Measurements from ENCODE around the gene RBM47. TPM values are rescaled to one million over a fixed set of nuclear protein-coding genes. Genes with fewer than 3 reads are reported as not detected.

The RBM47 gene
- 0.12 to 0.26 TPM (median 0.12 TPM) in 3 replicates for total RNA-seq
- long read RNA-seq = 0 reads

- no peaks in the 10 kb centered on the region for H3K9me3 Mint-ChIP-seq (ENCODE audit: low read depth)
Measured at GRCh38 chr4:40629401-40630334, at the start of gene RBM47. Gene RBM47, minus strand, starts transcription at chr4:40629864. Its CDS starts 190,971 bp downstream, at chr4:40438893.

GRCh38 chr4:40678421-40678820, 48.8 kb upstream of the RBM47 start:
- no peak overlapping the region for H3K4me3 Mint-ChIP-seq (ENCODE audit: unreplicated experiment)
- H3K9me3 Mint-ChIP-seq (ENCODE audit: low read depth) = no peaks in the 10 kb centered on the region
- no peak for DNase-seq (ENCODE audit: low spot score)
- H3K27me3 Mint-ChIP-seq (ENCODE audit: low read depth) = no peaks in the 10 kb centered on the region
- H3K36me3 Mint-ChIP-seq (ENCODE audit: low read depth) = no peaks in the 10 kb centered on the region
- peaks cover under 1% of the 10 kb centered on the region for H3K4me1 Mint-ChIP-seq (ENCODE audit: low read depth)
- no peak overlapping the region for H3K27ac Mint-ChIP-seq (ENCODE audit: unreplicated experiment)
- TF ChIP-seq, protein P1, sequence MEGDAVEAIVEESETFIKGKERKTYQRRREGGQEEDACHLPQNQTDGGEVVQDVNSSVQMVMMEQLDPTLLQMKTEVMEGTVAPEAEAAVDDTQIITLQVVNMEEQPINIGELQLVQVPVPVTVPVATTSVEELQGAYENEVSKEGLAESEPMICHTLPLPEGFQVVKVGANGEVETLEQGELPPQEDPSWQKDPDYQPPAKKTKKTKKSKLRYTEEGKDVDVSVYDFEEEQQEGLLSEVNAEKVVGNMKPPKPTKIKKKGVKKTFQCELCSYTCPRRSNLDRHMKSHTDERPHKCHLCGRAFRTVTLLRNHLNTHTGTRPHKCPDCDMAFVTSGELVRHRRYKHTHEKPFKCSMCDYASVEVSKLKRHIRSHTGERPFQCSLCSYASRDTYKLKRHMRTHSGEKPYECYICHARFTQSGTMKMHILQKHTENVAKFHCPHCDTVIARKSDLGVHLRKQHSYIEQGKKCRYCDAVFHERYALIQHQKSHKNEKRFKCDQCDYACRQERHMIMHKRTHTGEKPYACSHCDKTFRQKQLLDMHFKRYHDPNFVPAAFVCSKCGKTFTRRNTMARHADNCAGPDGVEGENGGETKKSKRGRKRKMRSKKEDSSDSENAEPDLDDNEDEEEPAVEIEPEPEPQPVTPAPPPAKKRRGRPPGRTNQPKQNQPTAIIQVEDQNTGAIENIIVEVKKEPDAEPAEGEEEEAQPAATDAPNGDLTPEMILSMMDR (IDR thresholded peaks at IDR 0.05) = no peak

More at GRCh38 chr4:40629401-40630334, at the start of gene RBM47:
- Mint-ChIP-seq H3K27me3 (ENCODE audit: low read depth) (peaks cover 18% of the 10 kb centered on the region), H3K27ac (ENCODE audit: unreplicated experiment) (peak within 1 kb of the TSS; percentile 45), H3K36me3 (ENCODE audit: low read depth) (peaks cover 1% of the 10 kb centered on the region), H3K4me1 (ENCODE audit: low read depth) (peaks cover 22% of the 10 kb centered on the region), H3K4me3 (ENCODE audit: unreplicated experiment) (peak within 1 kb of the TSS; percentile 86)
- TF ChIP-seq, protein P1 (IDR thresholded peaks at IDR 0.05) = peak; percentile 54
- no peak for DNase-seq (ENCODE audit: low spot score)

DNA sequence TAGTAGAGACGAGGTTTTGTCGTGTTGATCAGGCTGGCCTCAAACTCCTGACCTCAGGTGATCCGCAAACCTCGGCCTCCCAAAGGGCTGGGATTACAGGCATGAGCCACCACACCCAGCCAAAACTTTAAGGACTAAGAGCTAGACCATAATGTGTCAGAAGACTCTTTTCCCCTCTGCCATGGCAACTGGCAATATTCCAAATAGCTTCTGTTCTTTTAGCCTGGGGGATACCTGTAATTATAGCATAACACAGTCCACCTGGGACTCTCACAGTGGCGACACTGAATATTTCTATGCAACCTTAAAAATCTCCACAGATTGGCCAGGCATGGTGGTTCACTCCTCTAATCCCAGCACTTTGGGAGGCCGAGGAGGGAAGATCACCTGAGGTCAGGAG, 45.5 kb upstream of the RBM47 start:
- Mint-ChIP-seq H3K9me3 (ENCODE audit: low read depth) (no peaks in the 10 kb centered on the region), H3K27me3 (ENCODE audit: low read depth) (no peaks in the 10 kb centered on the region), H3K4me3 (ENCODE audit: unreplicated experiment) (no peak overlapping the region), H3K36me3 (ENCODE audit: low read depth) (no peaks in the 10 kb centered on the region), H3K4me1 (ENCODE audit: low read depth) (peaks cover 12% of the 10 kb centered on the region), H3K27ac (ENCODE audit: unreplicated experiment) (no peak overlapping the region)
- TF ChIP-seq, protein P1 (IDR thresholded peaks at IDR 0.05) = no peak
- DNase-seq (ENCODE audit: low spot score) = no peak

GRCh38 chr4:40672528-40673522, 43.2 kb upstream of the RBM47 start:
- Mint-ChIP-seq H3K4me1 (ENCODE audit: low read depth) (peaks cover 12% of the 10 kb centered on the region), H3K4me3 (ENCODE audit: unreplicated experiment) (no peak overlapping the region), H3K27me3 (ENCODE audit: low read depth) (no peaks in the 10 kb centered on the region), H3K27ac (ENCODE audit: unreplicated experiment) (peak overlapping the region; percentile 37), H3K36me3 (ENCODE audit: low read depth) (no peaks in the 10 kb centered on the region), H3K9me3 (ENCODE audit: low read depth) (no peaks in the 10 kb centered on the region)
- DNase-seq (ENCODE audit: low spot score) = no peak
- TF ChIP-seq, protein P1 (IDR thresholded peaks at IDR 0.05) = no peak

- no peak overlapping the region for H3K27ac Mint-ChIP-seq (ENCODE audit: unreplicated experiment)
- TF ChIP-seq, protein P1 (IDR thresholded peaks at IDR 0.05) = no peak
- H3K4me1 Mint-ChIP-seq (ENCODE audit: low read depth) = peaks cover 12% of the 10 kb centered on the region
- no peak for DNase-seq (ENCODE audit: low spot score)
- no peak overlapping the region for H3K4me3 Mint-ChIP-seq (ENCODE audit: unreplicated experiment)
- H3K36me3 Mint-ChIP-seq (ENCODE audit: low read depth) = no peaks in the 10 kb centered on the region
- no peaks in the 10 kb centered on the region for H3K9me3 Mint-ChIP-seq (ENCODE audit: low read depth)
- H3K27me3 Mint-ChIP-seq (ENCODE audit: low read depth) = peaks cover 2% of the 10 kb centered on the region
Measured at GRCh38 chr4:40669504-40669903, 39.8 kb upstream of the RBM47 start.

All from chondrocyte (in vitro differentiated cells).